ENCODE measurements around the gene MAN2B1. TPM values are rescaled to one million over a fixed set of nuclear protein-coding genes. Genes with fewer than 3 reads are reported as not detected.
"Not testable (repeated sequence)": the region's sequence is repeated elsewhere in the genome, so short reads cannot be mapped to it uniquely, and the experiment has no call there.

MAN2B1 gene
- total RNA-seq, 1 donor from 2014 or later = 35.8 TPM

DNA sequence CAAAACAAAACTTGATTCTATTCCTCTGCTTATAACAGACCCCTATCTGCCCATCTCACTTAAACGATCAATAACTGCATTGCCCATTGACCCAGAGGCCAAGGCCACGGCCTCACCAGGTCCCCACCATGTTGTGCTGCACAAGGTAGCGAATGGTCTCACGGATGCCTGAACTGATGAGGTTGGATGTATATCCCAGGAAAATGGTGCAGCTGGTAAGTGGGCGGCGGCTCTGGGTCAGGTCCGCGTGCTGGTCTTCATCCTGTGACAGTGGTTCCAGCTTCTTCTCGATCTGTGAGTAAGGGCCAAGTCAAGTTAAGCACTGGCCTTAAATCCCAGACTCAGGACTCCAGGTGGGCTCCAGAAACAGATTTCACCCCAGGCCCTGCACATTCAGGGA lies 13.5 kb upstream of the MAN2B1 start:
- no peak overlapping the region for H3K27ac ChIP-seq
- peaks cover 9% of the 10 kb centered on the region for H3K79me2 ChIP-seq (ENCODE audit: low read depth)
- Mint-ChIP-seq H3K9me3 (no peaks in the 10 kb centered on the region), H3K27me3 (ENCODE audit: insufficient read depth, low read depth) (peaks cover 4% of the 10 kb centered on the region), H3K36me3 (peaks cover 19% of the 10 kb centered on the region), H3K27ac (no peak overlapping the region), H3K4me3 (peak overlapping the region; percentile 73), H3K4me1 (peaks cover 5% of the 10 kb centered on the region)
- no peak overlapping the region for H2AFZ ChIP-seq (replicated peaks)
- peaks cover 4% of the 10 kb centered on the region for H4K20me1 ChIP-seq (ENCODE audit: low read depth)
- no peaks in the 10 kb centered on the region for H3K36me3 ChIP-seq
- H3K4me2 ChIP-seq = no peak overlapping the region
- H3K9me3 ChIP-seq (ENCODE audit: low read depth) = no peaks in the 10 kb centered on the region
- no peak overlapping the region for H3K9ac ChIP-seq
- no peaks in the 10 kb centered on the region for H3K27me3 ChIP-seq
- H3K4me3 ChIP-seq = no peak overlapping the region
- H3K4me1 ChIP-seq = no peaks in the 10 kb centered on the region
- TF ChIP-seq, protein P1, sequence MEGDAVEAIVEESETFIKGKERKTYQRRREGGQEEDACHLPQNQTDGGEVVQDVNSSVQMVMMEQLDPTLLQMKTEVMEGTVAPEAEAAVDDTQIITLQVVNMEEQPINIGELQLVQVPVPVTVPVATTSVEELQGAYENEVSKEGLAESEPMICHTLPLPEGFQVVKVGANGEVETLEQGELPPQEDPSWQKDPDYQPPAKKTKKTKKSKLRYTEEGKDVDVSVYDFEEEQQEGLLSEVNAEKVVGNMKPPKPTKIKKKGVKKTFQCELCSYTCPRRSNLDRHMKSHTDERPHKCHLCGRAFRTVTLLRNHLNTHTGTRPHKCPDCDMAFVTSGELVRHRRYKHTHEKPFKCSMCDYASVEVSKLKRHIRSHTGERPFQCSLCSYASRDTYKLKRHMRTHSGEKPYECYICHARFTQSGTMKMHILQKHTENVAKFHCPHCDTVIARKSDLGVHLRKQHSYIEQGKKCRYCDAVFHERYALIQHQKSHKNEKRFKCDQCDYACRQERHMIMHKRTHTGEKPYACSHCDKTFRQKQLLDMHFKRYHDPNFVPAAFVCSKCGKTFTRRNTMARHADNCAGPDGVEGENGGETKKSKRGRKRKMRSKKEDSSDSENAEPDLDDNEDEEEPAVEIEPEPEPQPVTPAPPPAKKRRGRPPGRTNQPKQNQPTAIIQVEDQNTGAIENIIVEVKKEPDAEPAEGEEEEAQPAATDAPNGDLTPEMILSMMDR (IDR thresholded peaks at IDR 0.05) = no peak
- TF ChIP-seq EZH2phosphoT487 (IDR thresholded peaks at IDR 0.05) = no peak
- TF ChIP-seq EZH2 (IDR thresholded peaks at IDR 0.05) = no peak
- H3F3A ChIP-seq (ENCODE audit: low read depth) = peaks cover 48% of the 10 kb centered on the region
- DNase-seq (ENCODE audit: low spot score) = no peak

DNA sequence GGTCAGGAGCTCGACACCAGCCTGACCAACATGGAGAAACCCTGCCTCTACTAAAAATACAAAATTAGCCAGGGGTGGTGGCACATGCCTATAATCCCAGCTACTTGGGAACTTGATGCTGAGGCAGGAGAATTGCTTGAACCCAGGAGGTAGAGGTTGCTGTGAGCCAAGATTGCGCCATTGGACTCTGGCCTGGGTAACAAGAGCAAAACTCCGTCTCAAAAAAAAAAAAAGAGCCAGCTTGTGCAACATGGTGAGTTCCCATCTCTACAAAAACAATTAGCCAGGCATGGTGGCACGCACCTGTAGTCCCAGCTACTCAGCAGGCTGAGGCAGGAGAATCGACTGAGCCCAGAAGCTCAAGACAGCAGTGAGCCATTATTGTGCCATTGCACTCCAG lies 11.5 kb upstream of the MAN2B1 start:
- H3K79me2 ChIP-seq (ENCODE audit: low read depth); H3K9ac ChIP-seq; H2AFZ ChIP-seq (replicated peaks); H3K27ac Mint-ChIP-seq; H3K4me3 ChIP-seq; DNase-seq (ENCODE audit: low spot score); H3K27ac ChIP-seq; H3K9me3 Mint-ChIP-seq; H3K4me1 ChIP-seq; H4K20me1 ChIP-seq (ENCODE audit: low read depth); H3K36me3 ChIP-seq; H3K9me3 ChIP-seq (ENCODE audit: low read depth); H3K4me1 Mint-ChIP-seq; H3K27me3 ChIP-seq; H3K4me2 ChIP-seq; H3K4me3 Mint-ChIP-seq: not testable (repeated sequence)
- H3F3A ChIP-seq (ENCODE audit: low read depth) = peaks cover 48% of the 10 kb centered on the region
- peaks cover 12% of the 10 kb centered on the region for H3K27me3 Mint-ChIP-seq (ENCODE audit: insufficient read depth, low read depth)
- H3K36me3 Mint-ChIP-seq = peaks cover 26% of the 10 kb centered on the region

- Histone ChIP-seq H3K79me2 (ENCODE audit: low read depth) (peaks cover 9% of the 10 kb centered on the region), H3K27ac (no peak overlapping the region), H3K4me3 (no peak overlapping the region), H4K20me1 (ENCODE audit: low read depth) (peaks cover 6% of the 10 kb centered on the region), H2AFZ (replicated peaks) (no peak overlapping the region), H3K27me3 (no peaks in the 10 kb centered on the region), H3K9ac (no peak overlapping the region), H3K4me1 (no peaks in the 10 kb centered on the region), H3K36me3 (no peaks in the 10 kb centered on the region), H3K9me3 (ENCODE audit: low read depth) (no peaks in the 10 kb centered on the region), H3K4me2 (no peak overlapping the region), H3F3A (ENCODE audit: low read depth) (peaks cover 41% of the 10 kb centered on the region)
- peaks cover 28% of the 10 kb centered on the region for H3K36me3 Mint-ChIP-seq
- TF ChIP-seq EZH2phosphoT487 (IDR thresholded peaks at IDR 0.05) (no peak), EZH2 (IDR thresholded peaks at IDR 0.05) (no peak)
- TF ChIP-seq, protein P1 (IDR thresholded peaks at IDR 0.05) = no peak
- H3K27ac Mint-ChIP-seq = no peak overlapping the region
- peaks cover 12% of the 10 kb centered on the region for H3K27me3 Mint-ChIP-seq (ENCODE audit: insufficient read depth, low read depth)
- no peaks in the 10 kb centered on the region for H3K9me3 Mint-ChIP-seq
- DNase-seq (ENCODE audit: low spot score) = no peak
- peak overlapping the region; percentile 8 for H3K4me3 Mint-ChIP-seq
- peaks cover 7% of the 10 kb centered on the region for H3K4me1 Mint-ChIP-seq
Measured at GRCh38 chr19:12676928-12677327, 10.4 kb upstream of the MAN2B1 start.

DNA sequence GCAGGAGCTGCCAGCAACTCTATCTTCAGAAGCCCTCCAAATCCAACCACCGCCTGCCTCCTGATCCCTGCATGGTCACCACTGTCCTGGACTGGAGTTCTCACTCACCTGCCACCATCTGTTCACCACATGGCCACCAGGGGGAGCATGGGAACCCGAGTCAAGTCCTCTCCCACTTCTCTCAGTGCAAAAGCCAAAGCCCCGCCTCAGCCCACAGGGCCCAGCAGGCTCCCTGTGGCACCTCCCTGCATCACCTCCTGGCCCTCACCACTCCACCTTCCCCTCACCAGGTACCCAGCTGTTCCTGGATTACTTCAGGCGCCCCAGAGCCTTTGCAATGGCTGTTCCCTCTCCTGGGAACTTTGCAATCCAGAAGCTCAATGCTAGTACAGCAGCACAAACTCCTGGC lies 9.8 kb upstream of the MAN2B1 start:
- no peak overlapping the region for H3K4me2 ChIP-seq
- H3K9me3 ChIP-seq (ENCODE audit: low read depth) = no peaks in the 10 kb centered on the region
- H3K79me2 ChIP-seq (ENCODE audit: low read depth) = peaks cover 9% of the 10 kb centered on the region
- Mint-ChIP-seq H3K4me1 (peaks cover 9% of the 10 kb centered on the region), H3K4me3 (peak overlapping the region; percentile 8), H3K27ac (no peak overlapping the region), H3K36me3 (peaks cover 30% of the 10 kb centered on the region), H3K9me3 (no peaks in the 10 kb centered on the region), H3K27me3 (ENCODE audit: insufficient read depth, low read depth) (peaks cover 12% of the 10 kb centered on the region)
- TF ChIP-seq, protein P1 (IDR thresholded peaks at IDR 0.05) = peak; percentile 85
- TF ChIP-seq EZH2phosphoT487 (IDR thresholded peaks at IDR 0.05) = no peak
- no peak overlapping the region for H3K27ac ChIP-seq
- no peaks in the 10 kb centered on the region for H3K4me1 ChIP-seq
- peaks cover 6% of the 10 kb centered on the region for H4K20me1 ChIP-seq (ENCODE audit: low read depth)
- H3K36me3 ChIP-seq = no peaks in the 10 kb centered on the region
- H2AFZ ChIP-seq (replicated peaks) = no peak overlapping the region
- H3K9ac ChIP-seq = no peak overlapping the region
- H3K27me3 ChIP-seq = no peaks in the 10 kb centered on the region
- peaks cover 43% of the 10 kb centered on the region for H3F3A ChIP-seq (ENCODE audit: low read depth)
- DNase-seq (ENCODE audit: low spot score) = peak; percentile 86
- no peak overlapping the region for H3K4me3 ChIP-seq
